ENCODE measurements around the gene HELB. TPM values are rescaled to one million over a fixed set of nuclear protein-coding genes. Genes with fewer than 3 reads are reported as not detected.

HELB gene
- total and polyA plus RNA-seq, 2 of the 4 experiments (the other 2 are of a cell fraction) = 0.72 to 2.9 TPM

GRCh38 chr12:66288121-66288520 is 14.2 kb upstream of the HELB start:
- Histone ChIP-seq H4K8ac (ENCODE audit: low read depth in 2 of 2, low read length in 2 of 2) (no peak overlapping the region), H3K9ac (ENCODE audit: low read depth, low read length) (no peak overlapping the region), H3K23ac (ENCODE audit: low read depth, low read length) (no peak overlapping the region), H3K27me3 (ENCODE audit: control insufficient read depth, insufficient read depth, low read length) (peaks cover 12% of the 10 kb centered on the region), H3K4me1 (ENCODE audit: control insufficient read depth, insufficient read depth, low read length) (no peaks in the 10 kb centered on the region), H2AK5ac (ENCODE audit: low read depth, low read length) (no peak overlapping the region), H3K56ac (ENCODE audit: extremely low read depth, insufficient read depth, low read length) (no peak overlapping the region), H3K18ac (ENCODE audit: low read depth, low read length) (no peak overlapping the region), H2BK20ac (ENCODE audit: low read depth, low read length) (no peak overlapping the region), H2BK15ac (ENCODE audit: low read depth, low read length) (no peak overlapping the region), H2BK5ac (ENCODE audit: low read depth, low read length, poor library complexity, severe bottlenecking) (no peak overlapping the region), H3K27ac (ENCODE audit: insufficient read depth, low read length) (no peak overlapping the region), H3K9me1 (ENCODE audit: insufficient read depth, low read length) (no peaks in the 10 kb centered on the region), H3K14ac (replicated peaks; ENCODE audit: low read depth, low read length) (no peak overlapping the region), H4K5ac (ENCODE audit: low read depth, low read length) (no peak overlapping the region), H3K4me2 (ENCODE audit: low read depth, low read length) (no peak overlapping the region), H2AFZ (replicated peaks; ENCODE audit: low read length, poor library complexity) (no peak overlapping the region), H3K9me3 (ENCODE audit: control insufficient read depth, insufficient read depth, low read length) (no peaks in the 10 kb centered on the region), H3K4ac (ENCODE audit: low read depth, low read length) (no peak overlapping the region), H4K91ac (ENCODE audit: insufficient read depth, low read depth, low read length) (no peak overlapping the region), H2BK120ac (ENCODE audit: low read depth, low read length) (no peak overlapping the region), H2AK9ac (replicated peaks; ENCODE audit: low read depth, low read length, poor library complexity) (no peak overlapping the region), H3K79me1 (ENCODE audit: low read depth in 1 of 2, low read length in 2 of 2) (no peaks in the 10 kb centered on the region), H3K36me3 (ENCODE audit: control insufficient read depth, insufficient read depth, low read length) (no peaks in the 10 kb centered on the region), H3K4me3 (ENCODE audit: insufficient read depth, low read depth, low read length) (no peak overlapping the region), H4K20me1 (ENCODE audit: insufficient read depth, low read length) (no peaks in the 10 kb centered on the region)
- in situ Hi-C loops (cut with MboI; ENCODE audit: low sequenced_read_pairs) (no loop called here), dilution Hi-C loops (cut with HindIII; ENCODE audit: low sequenced_read_pairs, unreplicated experiment) (no loop called here), intact Hi-C loops (cut with micrococcal nuclease) (no loop called here)
- POLR2A ChIA-PET (ENCODE audit: unreplicated experiment) = no interaction called here
- ATAC-seq (ENCODE audit: low read depth) (no peak), DNase-seq (no peak)
- CTCF ChIA-PET = no interaction called here
- no CpG with 5 or more reads among the region's 5 CpGs for WGBS, 2 experiments (ENCODE audit: extremely low coverage in 2 of 2, insufficient read length in 1 of 2)
- no TSS peak for BruUV-seq (replicated peaks)
- TF ChIP-seq CTCF (conservative IDR thresholded peaks at IDR 0.05; ENCODE audit: low read depth, low read length) (no peak), CHD1 (IDR thresholded peaks at IDR 0.05; ENCODE audit: low read depth, low read length) (no peak), MXI1 (IDR thresholded peaks at IDR 0.05; ENCODE audit: borderline replicate concordance, low read depth, low read length) (no peak), NFE2L2 (IDR thresholded peaks at IDR 0.05; ENCODE audit: low read depth, low read length) (no peak), RFX5 (IDR thresholded peaks at IDR 0.05; ENCODE audit: low read depth, low read length) (no peak), CEBPB (IDR thresholded peaks at IDR 0.05; ENCODE audit: low read depth, low read length) (no peak), BHLHE40 (IDR thresholded peaks at IDR 0.05; ENCODE audit: low read depth, low read length) (no peak), SMC3 (IDR thresholded peaks at IDR 0.05; ENCODE audit: low read depth, low read length) (no peak), MAFK (IDR thresholded peaks at IDR 0.05; ENCODE audit: low read depth, low read length) (no peak), FOS (IDR thresholded peaks at IDR 0.05; ENCODE audit: low read depth, low read length) (no peak), POLR2A (IDR thresholded peaks at IDR 0.05; ENCODE audit: low read depth, low read length) (no peak), USF2 (IDR thresholded peaks at IDR 0.05; ENCODE audit: low read depth, low read length) (no peak), RAD21 (IDR thresholded peaks at IDR 0.05; ENCODE audit: low read length) (no peak), MAZ (IDR thresholded peaks at IDR 0.05; ENCODE audit: borderline replicate concordance, low read depth, low read length) (no peak), RCOR1 (IDR thresholded peaks at IDR 0.05; ENCODE audit: insufficient replicate concordance, low read length) (no peak)
